HCT116 (cell line): ENCODE measurements around the gene LSS. TPM values are rescaled to one million over a fixed set of nuclear protein-coding genes. Genes with fewer than 3 reads are reported as not detected.

Experiments used
- ATAC-seq: fragments of 200-7000 bp; cut with Tn5 transposase; 2 replicates; pipeline ENCODE4 v1.9.1; 2020; ENCODE audit warnings: mild to moderate bottlenecking, moderate library complexity
- BruUV-seq: library from RNA; stranded (reverse); fragments of 400-500 nt; replicated peaks from 2 replicates; lab custom pipeline; 2021; lab: Mats Ljungman, UMichigan
- CTCF ChIA-PET: fragments of 300-600 bp; sonication (Branson Sonifier 250); formaldehyde crosslinking; loops from one replicate; lab custom pipeline; 2021; ENCODE audit warnings: antibody characterized with exemption; lab: Charles Lee
- POLR2A ChIA-PET: fragments of 300-600, 350-600 bp; sonication (Branson Sonifier 250); formaldehyde crosslinking; loops from one replicate; lab custom pipeline; 2021; ENCODE audit warnings: antibody characterized with exemption; lab: Charles Lee
- RAD21 ChIA-PET, 2 experiments: fragments of 300-600 bp; sonication (Branson Sonifier 250); formaldehyde crosslinking; loops; one replicate each; lab custom pipeline; 2023; ENCODE audit warnings: low total read pairs in 2 of 2; ENCODE audit not compliant: uncharacterized antibody in 2 of 2, unreplicated experiment in 2 of 2, low non-redundant PET in 1 of 2; lab: Charles Lee
- DNase-seq: peaks from one replicate; pipeline ENCODE4 v3.0.0-alpha.2; 2010; ENCODE audit warnings: low read depth, low spot score
- H2AFZ ChIP-seq: fragments of 200-600 bp; shearing (Covaris generic), sonication (generic); 2 replicates; pipeline ENCODE4 v1.6.1; 2017; ENCODE audit warnings: low read depth, mixed run types, mixed read lengths, antibody characterized with exemption, low read length; ENCODE audit not compliant: poor library complexity, severe bottlenecking
- H3K27ac ChIP-seq: 2 replicates; pipeline ENCODE4 v1.5.1; 2012; ENCODE audit warnings: low read depth, low read length
- H3K27me3 ChIP-seq: fragments of 200-600 bp; sonication (generic); 2 replicates; pipeline ENCODE4 v1.6.1; 2016; ENCODE audit warnings: mixed run types, low read length, mixed read lengths; ENCODE audit not compliant: insufficient read depth
- H3K36me3 ChIP-seq, 2 experiments: fragments of 200-500 bp in 1 of 2; fragments of 200-600 bp in 1 of 2; sonication (Bioruptor generic) in 1 of 2; sonication (generic) in 1 of 2; 2 replicates each; pipeline versions ENCODE4 v1.5.1 to v1.6.1; 2014 to 2016; ENCODE audit warnings: low read length in 2 of 2, inconsistent platforms in 1 of 2, mixed read lengths in 1 of 2, mixed run types in 1 of 2; ENCODE audit not compliant: insufficient read depth in 2 of 2, control insufficient read depth in 1 of 2
- H3K4me1 ChIP-seq, 2 experiments: fragments of 200-600 bp in 1 of 2; sonication (generic) in 1 of 2; 2 replicates each; pipeline versions ENCODE4 v1.5.1 to v1.6.1; 2012 to 2017; ENCODE audit warnings: low read length in 2 of 2, inconsistent platforms in 1 of 2, mild to moderate bottlenecking in 1 of 2, mixed read lengths in 1 of 2, mixed run types in 1 of 2, moderate library complexity in 1 of 2; ENCODE audit not compliant: insufficient read depth in 2 of 2, control insufficient read depth in 1 of 2
- H3K4me2 ChIP-seq: fragments of 200-600 bp; sonication (generic); 2 replicates; pipeline ENCODE4 v1.6.1; 2017; ENCODE audit warnings: mixed run types, low read length, mixed read lengths
- H3K4me3 ChIP-seq, 2 experiments: fragments of 200-600 bp in 1 of 2; sonication (generic) in 1 of 2; replicated peaks in 1 of 2; 2 replicates each; pipeline ENCODE4 v1.5.1; 2011 to 2016; ENCODE audit warnings: low read length in 2 of 2, control low read depth in 1 of 2, low read depth in 1 of 2, mild to moderate bottlenecking in 1 of 2, mixed read lengths in 1 of 2, mixed run types in 1 of 2
- H3K79me2 ChIP-seq: fragments of 200-600 bp; sonication (generic); 2 replicates; pipeline ENCODE4 v1.6.1; 2017; ENCODE audit warnings: mild to moderate bottlenecking, mixed run types, low read length, moderate library complexity, mixed read lengths; ENCODE audit not compliant: insufficient read depth
- H3K9ac ChIP-seq: fragments of 200-600 bp; sonication (generic); 2 replicates; pipeline ENCODE4 v1.6.1; 2016; ENCODE audit warnings: low read length, mixed read lengths
- H3K9me2 ChIP-seq: fragments of 200-600 bp; sonication (generic), shearing (Covaris generic); 2 replicates; pipeline ENCODE4 v1.6.1; 2017; ENCODE audit warnings: mixed run types, mild to moderate bottlenecking, moderate library complexity; ENCODE audit not compliant: insufficient read depth
- H3K9me3 ChIP-seq, 2 experiments: fragments of 200-500 bp in 1 of 2; fragments of 200-600 bp in 1 of 2; sonication (Bioruptor generic) in 1 of 2; sonication (generic) in 1 of 2; 2 replicates each; pipeline ENCODE4 v1.6.1; 2014 to 2017; ENCODE audit warnings: low read length in 2 of 2, mixed read lengths in 2 of 2, inconsistent platforms in 1 of 2, low read depth in 1 of 2, mild to moderate bottlenecking in 1 of 2, mixed run types in 1 of 2, moderate library complexity in 1 of 2; ENCODE audit not compliant: control insufficient read depth in 1 of 2, insufficient read depth in 1 of 2
- H4K20me1 ChIP-seq: fragments of 200-600 bp; sonication (generic), shearing (Covaris generic); 2 replicates; pipeline ENCODE4 v1.6.1; 2017; ENCODE audit warnings: mixed run types, mild to moderate bottlenecking, moderate library complexity; ENCODE audit not compliant: insufficient read depth
- CBX3 ChIP-seq: IDR thresholded peaks from 2 replicates; pipeline ENCODE4 v1.6.1; 2012; ENCODE audit warnings: low read depth
- CEBPB ChIP-seq: IDR thresholded peaks from 2 replicates; pipeline ENCODE4 v1.6.1; 2012; ENCODE audit warnings: low read depth
- EGR1 ChIP-seq: IDR thresholded peaks from 2 replicates; pipeline ENCODE4 v1.6.1; 2012; ENCODE audit warnings: low read depth
- ELF1 ChIP-seq: IDR thresholded peaks from 2 replicates; pipeline ENCODE4 v1.6.1; 2012; ENCODE audit warnings: low read depth, borderline replicate concordance
- EZH2 ChIP-seq: fragments of 200-600 bp; sonication (generic); IDR thresholded peaks from 2 replicates; pipeline ENCODE4 v1.6.1; 2017; ENCODE audit warnings: antibody characterized with exemption, mixed run types
- FOSL1 ChIP-seq: IDR thresholded peaks from 2 replicates; pipeline ENCODE4 v1.6.1; 2012; ENCODE audit warnings: low read depth
- JUND ChIP-seq: IDR thresholded peaks from 2 replicates; pipeline ENCODE4 v1.6.1; 2012
- POLR2AphosphoS5 ChIP-seq: IDR thresholded peaks from 2 replicates; pipeline ENCODE4 v1.6.1; 2011; ENCODE audit warnings: mild to moderate bottlenecking, low read depth, low read length, moderate library complexity
- SP1 ChIP-seq: IDR thresholded peaks from 2 replicates; pipeline ENCODE4 v1.6.1; 2012; ENCODE audit warnings: low read depth
- SRF ChIP-seq: IDR thresholded peaks from 2 replicates; pipeline ENCODE4 v1.6.1; 2012; ENCODE audit warnings: low read depth
- TCF7L2 ChIP-seq: IDR thresholded peaks from 2 replicates; pipeline ENCODE4 v1.7.0; 2011; ENCODE audit warnings: borderline replicate concordance, inconsistent platforms; ENCODE audit not compliant: insufficient read depth, insufficient read length; ENCODE audit errors: extremely low read depth
- YY1 ChIP-seq: IDR thresholded peaks from 2 replicates; pipeline ENCODE4 v1.6.1; 2011; ENCODE audit warnings: low read length, low read depth, moderate library complexity, mild to moderate bottlenecking; ENCODE audit not compliant: insufficient replicate concordance; ENCODE audit errors: extremely low read depth
- ZFX ChIP-seq: fragments of 450-650 bp; IDR thresholded peaks from 2 replicates; pipeline ENCODE4 v1.6.1; 2017
- ZNF274 ChIP-seq: fragments of 200-500 bp; sonication (Bioruptor generic); IDR thresholded peaks from 2 replicates; pipeline ENCODE4 v1.6.1; 2014; ENCODE audit warnings: mild to moderate bottlenecking, low read depth, low read length, inconsistent platforms
- intact Hi-C: fragments of 100-400 bp; cut with micrococcal nuclease; formaldehyde crosslinking; loops from 2 replicates; pipeline ENCODE4 v1.10.0; 2022
- total RNA-seq: library from RNA; stranded (reverse); gene quantifications from one replicate; pipeline ENCODE4 v1.2.1, GENCODE V29; 2021; ENCODE audit not compliant: unreplicated experiment
- TF ChIP-seq, protein P1 (sequence below): IDR thresholded peaks from 2 replicates; pipeline ENCODE4 v1.6.1; 2012; ENCODE audit warnings: low read depth
- TF ChIP-seq, protein P2 (sequence below), 3 experiments: fragments of 200-600 bp in 1 of 3; sonication (generic) in 1 of 3; IDR thresholded peaks in 2 of 3; conservative IDR thresholded peaks in 1 of 3; 2 replicates each; pipeline ENCODE4 v1.5.1; 2012 to 2017; ENCODE audit warnings: low read depth in 2 of 3, low read length in 2 of 3, antibody characterized with exemption in 1 of 3, borderline replicate concordance in 1 of 3, control low read depth in 1 of 3, mild to moderate bottlenecking in 1 of 3, mixed read lengths in 1 of 3, mixed run types in 1 of 3, moderate library complexity in 1 of 3; ENCODE audit not compliant: insufficient read depth in 1 of 3
- TF ChIP-seq, protein P3 (sequence below): IDR thresholded peaks from 2 replicates; pipeline ENCODE4 v1.6.1; 2012
- TF ChIP-seq, protein P4 (sequence below): IDR thresholded peaks from 2 replicates; pipeline ENCODE4 v1.6.1; 2012
- TF ChIP-seq, protein P5 (sequence below): IDR thresholded peaks from 2 replicates; pipeline ENCODE4 v1.6.1; 2011; ENCODE audit warnings: mild to moderate bottlenecking, low read length, moderate library complexity; ENCODE audit not compliant: insufficient replicate concordance; ENCODE audit errors: extremely low read depth

LSS gene
- total RNA-seq, 1 experiment from 2014 or later = 44.7 TPM

DNA sequence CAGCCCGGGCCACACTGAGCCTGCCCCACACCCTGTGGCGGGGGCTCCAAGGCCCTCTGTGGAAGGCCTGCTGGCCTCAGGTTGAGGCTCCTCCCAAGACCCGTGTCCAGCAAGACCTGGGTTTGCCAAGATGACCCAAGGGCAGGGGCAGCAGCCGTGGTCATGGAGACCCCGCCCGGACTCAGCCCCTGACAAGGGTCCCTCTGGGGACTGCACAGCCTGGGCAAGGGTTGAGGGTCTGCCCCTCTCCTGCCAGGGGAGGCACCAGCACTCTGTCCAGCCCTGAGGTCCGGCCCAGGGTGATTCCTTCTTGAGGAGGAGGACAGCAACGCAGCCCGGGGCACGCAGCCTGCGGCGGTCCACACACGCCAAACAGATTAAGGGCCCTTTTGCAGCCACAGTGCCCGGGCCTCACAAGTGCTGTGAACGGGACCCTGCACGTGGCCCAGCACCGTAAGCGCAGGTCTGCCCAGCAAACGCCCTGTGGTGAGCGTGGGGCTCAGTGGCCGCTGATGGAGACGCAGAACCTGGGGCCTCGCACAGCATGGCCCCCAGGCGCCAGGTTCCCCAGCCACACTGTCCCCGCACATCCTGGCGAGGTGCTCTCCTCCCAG is 47.7 kb downstream of the LSS start:
- POLR2A ChIA-PET = no interaction called here
- peaks cover 0 to 5% of the 10 kb centered on the region in 2 experiments; a peak in 1 of 4 replicates for H3K9me3 ChIP-seq
- no TSS peak for BruUV-seq

More for the DNA sequence above, 47.7 kb downstream of the LSS start:
- Histone ChIP-seq H3K4me3 (no peak overlapping the region), H4K20me1 (no peaks in the 10 kb centered on the region), H3K27ac (no peak overlapping the region), H3K27me3 (0 out of 2 replicates have a peak, but pooled peaks cover under 1% of the 10 kb centered on the region), H2AFZ (no peak overlapping the region), H3K9ac (no peak overlapping the region), H3K36me3 (no peaks in the 10 kb centered on the region), H3K9me2 (no peaks in the 10 kb centered on the region), H3K4me1 (no peaks in the 10 kb centered on the region), H3K4me2 (no peak overlapping the region), H3K79me2 (no peaks in the 10 kb centered on the region)
- ChIA-PET RAD21 (no interaction called here), CTCF (no interaction called here)
- DNase-seq (no peak), ATAC-seq (no peak)
- no peak for TF ChIP-seq POLR2AphosphoS5
- no peak for TF ChIP-seq EZH2
- no peak for TF ChIP-seq YY1
- TF ChIP-seq EGR1 = no peak
- TF ChIP-seq, protein P1, sequence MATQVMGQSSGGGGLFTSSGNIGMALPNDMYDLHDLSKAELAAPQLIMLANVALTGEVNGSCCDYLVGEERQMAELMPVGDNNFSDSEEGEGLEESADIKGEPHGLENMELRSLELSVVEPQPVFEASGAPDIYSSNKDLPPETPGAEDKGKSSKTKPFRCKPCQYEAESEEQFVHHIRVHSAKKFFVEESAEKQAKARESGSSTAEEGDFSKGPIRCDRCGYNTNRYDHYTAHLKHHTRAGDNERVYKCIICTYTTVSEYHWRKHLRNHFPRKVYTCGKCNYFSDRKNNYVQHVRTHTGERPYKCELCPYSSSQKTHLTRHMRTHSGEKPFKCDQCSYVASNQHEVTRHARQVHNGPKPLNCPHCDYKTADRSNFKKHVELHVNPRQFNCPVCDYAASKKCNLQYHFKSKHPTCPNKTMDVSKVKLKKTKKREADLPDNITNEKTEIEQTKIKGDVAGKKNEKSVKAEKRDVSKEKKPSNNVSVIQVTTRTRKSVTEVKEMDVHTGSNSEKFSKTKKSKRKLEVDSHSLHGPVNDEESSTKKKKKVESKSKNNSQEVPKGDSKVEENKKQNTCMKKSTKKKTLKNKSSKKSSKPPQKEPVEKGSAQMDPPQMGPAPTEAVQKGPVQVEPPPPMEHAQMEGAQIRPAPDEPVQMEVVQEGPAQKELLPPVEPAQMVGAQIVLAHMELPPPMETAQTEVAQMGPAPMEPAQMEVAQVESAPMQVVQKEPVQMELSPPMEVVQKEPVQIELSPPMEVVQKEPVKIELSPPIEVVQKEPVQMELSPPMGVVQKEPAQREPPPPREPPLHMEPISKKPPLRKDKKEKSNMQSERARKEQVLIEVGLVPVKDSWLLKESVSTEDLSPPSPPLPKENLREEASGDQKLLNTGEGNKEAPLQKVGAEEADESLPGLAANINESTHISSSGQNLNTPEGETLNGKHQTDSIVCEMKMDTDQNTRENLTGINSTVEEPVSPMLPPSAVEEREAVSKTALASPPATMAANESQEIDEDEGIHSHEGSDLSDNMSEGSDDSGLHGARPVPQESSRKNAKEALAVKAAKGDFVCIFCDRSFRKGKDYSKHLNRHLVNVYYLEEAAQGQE = no peak
- TF ChIP-seq, protein P2, sequence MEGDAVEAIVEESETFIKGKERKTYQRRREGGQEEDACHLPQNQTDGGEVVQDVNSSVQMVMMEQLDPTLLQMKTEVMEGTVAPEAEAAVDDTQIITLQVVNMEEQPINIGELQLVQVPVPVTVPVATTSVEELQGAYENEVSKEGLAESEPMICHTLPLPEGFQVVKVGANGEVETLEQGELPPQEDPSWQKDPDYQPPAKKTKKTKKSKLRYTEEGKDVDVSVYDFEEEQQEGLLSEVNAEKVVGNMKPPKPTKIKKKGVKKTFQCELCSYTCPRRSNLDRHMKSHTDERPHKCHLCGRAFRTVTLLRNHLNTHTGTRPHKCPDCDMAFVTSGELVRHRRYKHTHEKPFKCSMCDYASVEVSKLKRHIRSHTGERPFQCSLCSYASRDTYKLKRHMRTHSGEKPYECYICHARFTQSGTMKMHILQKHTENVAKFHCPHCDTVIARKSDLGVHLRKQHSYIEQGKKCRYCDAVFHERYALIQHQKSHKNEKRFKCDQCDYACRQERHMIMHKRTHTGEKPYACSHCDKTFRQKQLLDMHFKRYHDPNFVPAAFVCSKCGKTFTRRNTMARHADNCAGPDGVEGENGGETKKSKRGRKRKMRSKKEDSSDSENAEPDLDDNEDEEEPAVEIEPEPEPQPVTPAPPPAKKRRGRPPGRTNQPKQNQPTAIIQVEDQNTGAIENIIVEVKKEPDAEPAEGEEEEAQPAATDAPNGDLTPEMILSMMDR (IDR thresholded peaks at IDR 0.05 in 2 of 3, conservative IDR thresholded peaks at IDR 0.05 in 1 of 3; ENCODE audit: borderline replicate concordance in 1 of 3, insufficient read depth in 1 of 3, low read depth in 2 of 3, low read length in 2 of 3) = no peak
- TF ChIP-seq FOSL1 = no peak
- TF ChIP-seq TCF7L2 = no peak
- no peak for TF ChIP-seq CBX3
- TF ChIP-seq ZFX = no peak
- TF ChIP-seq CEBPB = no peak
- TF ChIP-seq, protein P3, sequence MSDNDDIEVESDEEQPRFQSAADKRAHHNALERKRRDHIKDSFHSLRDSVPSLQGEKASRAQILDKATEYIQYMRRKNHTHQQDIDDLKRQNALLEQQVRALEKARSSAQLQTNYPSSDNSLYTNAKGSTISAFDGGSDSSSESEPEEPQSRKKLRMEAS = no peak
- no peak for TF ChIP-seq JUND
- no peak for TF ChIP-seq ELF1
- TF ChIP-seq ZNF274 = no peak
- TF ChIP-seq, protein P4, sequence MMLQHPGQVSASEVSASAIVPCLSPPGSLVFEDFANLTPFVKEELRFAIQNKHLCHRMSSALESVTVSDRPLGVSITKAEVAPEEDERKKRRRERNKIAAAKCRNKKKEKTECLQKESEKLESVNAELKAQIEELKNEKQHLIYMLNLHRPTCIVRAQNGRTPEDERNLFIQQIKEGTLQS = no peak
- TF ChIP-seq SP1 = no peak
- no peak for TF ChIP-seq SRF
- TF ChIP-seq, protein P5, sequence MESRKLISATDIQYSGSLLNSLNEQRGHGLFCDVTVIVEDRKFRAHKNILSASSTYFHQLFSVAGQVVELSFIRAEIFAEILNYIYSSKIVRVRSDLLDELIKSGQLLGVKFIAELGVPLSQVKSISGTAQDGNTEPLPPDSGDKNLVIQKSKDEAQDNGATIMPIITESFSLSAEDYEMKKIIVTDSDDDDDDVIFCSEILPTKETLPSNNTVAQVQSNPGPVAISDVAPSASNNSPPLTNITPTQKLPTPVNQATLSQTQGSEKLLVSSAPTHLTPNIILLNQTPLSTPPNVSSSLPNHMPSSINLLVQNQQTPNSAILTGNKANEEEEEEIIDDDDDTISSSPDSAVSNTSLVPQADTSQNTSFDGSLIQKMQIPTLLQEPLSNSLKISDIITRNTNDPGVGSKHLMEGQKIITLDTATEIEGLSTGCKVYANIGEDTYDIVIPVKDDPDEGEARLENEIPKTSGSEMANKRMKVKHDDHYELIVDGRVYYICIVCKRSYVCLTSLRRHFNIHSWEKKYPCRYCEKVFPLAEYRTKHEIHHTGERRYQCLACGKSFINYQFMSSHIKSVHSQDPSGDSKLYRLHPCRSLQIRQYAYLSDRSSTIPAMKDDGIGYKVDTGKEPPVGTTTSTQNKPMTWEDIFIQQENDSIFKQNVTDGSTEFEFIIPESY = no peak
- intact Hi-C loops = no loop called here
